Endothelial cell of umbilical vein (primary cell): ENCODE measurements around the gene OR51B2. TPM values are rescaled to one million over a fixed set of nuclear protein-coding genes. Genes with fewer than 3 reads are reported as not detected.

Source experiments
- BruUV-seq: library from RNA; stranded (reverse); fragments of 400-500 nt; replicated peaks from 2 replicates; lab custom pipeline; 2021; lab: Mats Ljungman, UMichigan
- CTCF ChIA-PET: fragments of 300-600, 350-600 bp; sonication (Branson Sonifier 250); formaldehyde crosslinking; loops from one replicate; lab custom pipeline; 2021; ENCODE audit warnings: antibody characterized with exemption, inconsistent platforms; lab: Charles Lee
- POLR2A ChIA-PET: fragments of 300-600, 350-600 bp; sonication (Branson Sonifier 250); formaldehyde crosslinking; loops from one replicate; lab custom pipeline; 2021; ENCODE audit warnings: antibody characterized with exemption, inconsistent platforms; lab: Charles Lee
- DNase-seq: peaks from one replicate; pipeline ENCODE4 v3.0.0-alpha.2; 2011; ENCODE audit warnings: low read depth, low spot score
- FAIRE-seq: peaks from 2 replicates; lab custom pipeline; 2011; peaks lifted over from hg19 to GRCh38; lab: Jason Lieb, UNC
- H2AFZ ChIP-seq: 2 replicates; pipeline ENCODE4 v1.6.0; 2012; ENCODE audit warnings: low read depth, low read length, control low read depth, inconsistent platforms
- H3K27ac ChIP-seq: 2 replicates; pipeline ENCODE4 v1.5.1; 2011; ENCODE audit warnings: low read depth, mild to moderate bottlenecking, control low read depth, low read length, moderate library complexity; ENCODE audit not compliant: insufficient read depth
- H3K27me3 ChIP-seq, 2 experiments: 2 replicates each; pipeline versions ENCODE4 v1.6.0 to v1.6.1; 2011; ENCODE audit warnings: low read length in 2 of 2, mixed read lengths in 1 of 2; ENCODE audit not compliant: control insufficient read depth in 2 of 2, insufficient read depth in 2 of 2
- H3K36me3 ChIP-seq, 2 experiments: 2 replicates in 1 of 2; 3 replicates in 1 of 2; pipeline ENCODE4 v1.5.1; 2011; ENCODE audit warnings: low read length in 2 of 2, mild to moderate bottlenecking in 1 of 2, moderate library complexity in 1 of 2; ENCODE audit not compliant: control insufficient read depth in 2 of 2, insufficient read depth in 2 of 2; ENCODE audit errors: extremely low read depth in 1 of 2
- H3K4me1 ChIP-seq: 3 replicates; pipeline ENCODE4 v1.5.1; 2011; ENCODE audit warnings: mild to moderate bottlenecking, low read length; ENCODE audit not compliant: control insufficient read depth, insufficient read depth; ENCODE audit errors: extremely low read depth
- H3K4me2 ChIP-seq: 2 replicates; pipeline ENCODE4 v1.6.1; 2011; ENCODE audit warnings: low read length, control low read depth, mixed read lengths; ENCODE audit not compliant: insufficient read depth
- H3K4me3 ChIP-seq, 3 experiments: fragments of 200-600 bp in 1 of 3; sonication (generic), shearing (Covaris generic) in 1 of 3; replicated peaks in 1 of 3; 2 replicates each; pipeline ENCODE4 v1.5.1; 2011 to 2016; ENCODE audit warnings: control low read depth in 3 of 3, low read length in 3 of 3, mild to moderate bottlenecking in 2 of 3, inconsistent platforms in 1 of 3, low read depth in 1 of 3, moderate library complexity in 1 of 3; ENCODE audit not compliant: insufficient read depth in 1 of 3
- H3K79me2 ChIP-seq: 2 replicates; pipeline ENCODE4 v1.6.0; 2012; ENCODE audit warnings: low read length, inconsistent platforms; ENCODE audit not compliant: control insufficient read depth, insufficient read depth
- H3K9ac ChIP-seq: replicated peaks from 2 replicates; pipeline ENCODE3; 2011; ENCODE audit warnings: low read length, control low read depth; ENCODE audit not compliant: insufficient read depth; ENCODE audit errors: extremely low read depth
- H3K9me1 ChIP-seq: replicated peaks from 3 replicates; pipeline ENCODE4 v1.6.0; 2011; ENCODE audit warnings: mild to moderate bottlenecking, low read length; ENCODE audit not compliant: control insufficient read depth, insufficient read depth; ENCODE audit errors: extremely low read depth
- H3K9me3 ChIP-seq: replicated peaks from 2 replicates; pipeline ENCODE4 v1.5.1; 2012; ENCODE audit warnings: low read length, inconsistent platforms; ENCODE audit not compliant: control insufficient read depth, insufficient read depth
- H4K20me1 ChIP-seq: replicated peaks from 2 replicates; pipeline ENCODE3; 2011; ENCODE audit warnings: mild to moderate bottlenecking, low read length; ENCODE audit not compliant: control insufficient read depth, insufficient read depth; ENCODE audit errors: extremely low read depth
- EZH2 ChIP-seq: IDR thresholded peaks from 2 replicates; pipeline ENCODE4 v1.6.1; 2012; ENCODE audit warnings: borderline replicate concordance, low read depth, mild to moderate bottlenecking, moderate library complexity, low read length, inconsistent platforms; ENCODE audit not compliant: severe bottlenecking
- FOS ChIP-seq: IDR thresholded peaks from 2 replicates; pipeline ENCODE4 v1.6.1; 2011; ENCODE audit warnings: mild to moderate bottlenecking, low read length, moderate library complexity, borderline replicate concordance; ENCODE audit not compliant: insufficient read depth
- GATA2 ChIP-seq: IDR thresholded peaks from 2 replicates; pipeline ENCODE4 v1.7.0; 2011; ENCODE audit warnings: low read depth, mild to moderate bottlenecking, moderate library complexity, mixed read lengths, low read length; ENCODE audit not compliant: insufficient read length, insufficient read depth
- JUN ChIP-seq: IDR thresholded peaks from 2 replicates; pipeline ENCODE4 v1.6.1; 2011; ENCODE audit warnings: borderline replicate concordance, low read depth; ENCODE audit not compliant: insufficient read length, insufficient read depth
- MYC ChIP-seq: IDR thresholded peaks from one replicate; pipeline ENCODE4 v1.6.1; 2011; ENCODE audit warnings: mild to moderate bottlenecking, low read depth, low read length
- POLR2A ChIP-seq: IDR thresholded peaks from 2 replicates; pipeline ENCODE4 v1.6.1; 2012; ENCODE audit warnings: low read depth, mild to moderate bottlenecking, control low read depth, low read length
- POLR2AphosphoS5 ChIP-seq: IDR thresholded peaks from 2 replicates; pipeline ENCODE4 v1.6.1; 2012; ENCODE audit warnings: low read depth, mild to moderate bottlenecking, control low read depth, low read length, moderate library complexity; ENCODE audit not compliant: insufficient read depth
- dilution Hi-C: fragments of 300-500 bp; cut with MboI; formaldehyde crosslinking; loops from one replicate; pipeline ENCODE4 v1.15.0; 2019; ENCODE audit warnings: low sequenced_read_pairs; ENCODE audit not compliant: extremely low pct_ligation_motif_present
- intact Hi-C: fragments of 100-400 bp; cut with micrococcal nuclease; formaldehyde crosslinking; loops from one replicate; pipeline ENCODE4 v1.10.0; 2022
- polyA plus RNA-seq, 4 experiments: library from polyadenylated mRNA; depleted of rRNA in 3 of 4; stranded (reverse) in 3 of 4; unstranded in 1 of 4; fragments of >200 nt; gene quantifications; 2 replicates each; pipeline versions ENCODE4 v1.2.1 to v1.2.3, GENCODE V29; 2011 to 2012; ENCODE audit warnings: missing spikeins in 1 of 4
- total RNA-seq: library from RNA; stranded (reverse); gene quantifications from 2 replicates; pipeline ENCODE4 v1.2.3, GENCODE V29; 2021
- TF ChIP-seq, protein P1 (sequence below): IDR thresholded peaks from 2 replicates; pipeline ENCODE4 v1.6.1; 2011; ENCODE audit not compliant: insufficient read depth, insufficient read length
- TF ChIP-seq, protein P2 (sequence below), 2 donors: IDR thresholded peaks; 1 replicate in 1 of 2; 2 replicates in 1 of 2; pipeline ENCODE4 v1.5.1; 2011; ENCODE audit warnings: low read length in 2 of 2, mild to moderate bottlenecking in 2 of 2, moderate library complexity in 2 of 2, control low read depth in 1 of 2, inconsistent platforms in 1 of 2, low read depth in 1 of 2; ENCODE audit not compliant: insufficient read depth in 1 of 2; ENCODE audit errors: extremely low read depth in 1 of 2

Gene OR51B2
- total and polyA plus RNA-seq, 2 donors (not counting 3 experiments of a cell fraction or from before 2014, with no cell fraction given), result not detected

DNA sequence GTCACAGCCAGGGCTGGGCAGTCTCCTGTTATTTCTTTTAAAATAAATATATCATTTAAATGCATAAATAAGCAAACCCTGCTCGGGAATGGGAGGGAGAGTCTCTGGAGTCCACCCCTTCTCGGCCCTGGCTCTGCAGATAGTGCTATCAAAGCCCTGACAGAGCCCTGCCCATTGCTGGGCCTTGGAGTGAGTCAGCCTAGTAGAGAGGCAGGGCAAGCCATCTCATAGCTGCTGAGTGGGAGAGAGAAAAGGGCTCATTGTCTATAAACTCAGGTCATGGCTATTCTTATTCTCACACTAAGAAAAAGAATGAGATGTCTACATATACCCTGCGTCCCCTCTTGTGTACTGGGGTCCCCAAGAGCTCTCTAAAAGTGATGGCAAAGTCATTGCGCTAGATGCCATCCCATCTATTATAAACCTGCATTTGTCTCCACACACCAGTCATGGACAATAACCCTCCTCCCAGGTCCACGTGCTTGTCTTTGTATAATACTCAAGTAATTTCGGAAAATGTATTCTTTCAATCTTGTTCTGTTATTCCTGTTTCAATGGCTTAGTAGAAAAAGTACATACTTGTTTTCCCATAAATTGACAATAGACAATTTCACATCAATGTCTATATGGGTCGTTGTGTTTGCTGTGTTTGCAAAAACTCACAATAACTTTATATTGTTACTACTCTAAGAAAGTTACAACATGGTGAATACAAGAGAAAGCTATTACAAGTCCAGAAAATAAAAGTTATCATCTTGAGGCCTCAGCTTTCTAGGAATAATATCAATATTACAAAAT is 35.8 kb downstream of the OR51B2 start:
- dilution Hi-C loops (no loop called here), intact Hi-C loops (no loop called here)
- H4K20me1 ChIP-seq, result no peaks in the 10 kb centered on the region
- no peaks in the 10 kb centered on the region for H3K27me3 ChIP-seq
- H3K9ac ChIP-seq, result no peak overlapping the region
- no TSS peak for BruUV-seq
- no peak overlapping the region for H3K4me2 ChIP-seq
- no peak overlapping the region for H2AFZ ChIP-seq
- no peak for TF ChIP-seq MYC
- no peak for TF ChIP-seq POLR2A
- TF ChIP-seq, protein P1, sequence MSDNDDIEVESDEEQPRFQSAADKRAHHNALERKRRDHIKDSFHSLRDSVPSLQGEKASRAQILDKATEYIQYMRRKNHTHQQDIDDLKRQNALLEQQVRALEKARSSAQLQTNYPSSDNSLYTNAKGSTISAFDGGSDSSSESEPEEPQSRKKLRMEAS, result no peak
- TF ChIP-seq POLR2AphosphoS5, result no peak
- TF ChIP-seq, protein P2, sequence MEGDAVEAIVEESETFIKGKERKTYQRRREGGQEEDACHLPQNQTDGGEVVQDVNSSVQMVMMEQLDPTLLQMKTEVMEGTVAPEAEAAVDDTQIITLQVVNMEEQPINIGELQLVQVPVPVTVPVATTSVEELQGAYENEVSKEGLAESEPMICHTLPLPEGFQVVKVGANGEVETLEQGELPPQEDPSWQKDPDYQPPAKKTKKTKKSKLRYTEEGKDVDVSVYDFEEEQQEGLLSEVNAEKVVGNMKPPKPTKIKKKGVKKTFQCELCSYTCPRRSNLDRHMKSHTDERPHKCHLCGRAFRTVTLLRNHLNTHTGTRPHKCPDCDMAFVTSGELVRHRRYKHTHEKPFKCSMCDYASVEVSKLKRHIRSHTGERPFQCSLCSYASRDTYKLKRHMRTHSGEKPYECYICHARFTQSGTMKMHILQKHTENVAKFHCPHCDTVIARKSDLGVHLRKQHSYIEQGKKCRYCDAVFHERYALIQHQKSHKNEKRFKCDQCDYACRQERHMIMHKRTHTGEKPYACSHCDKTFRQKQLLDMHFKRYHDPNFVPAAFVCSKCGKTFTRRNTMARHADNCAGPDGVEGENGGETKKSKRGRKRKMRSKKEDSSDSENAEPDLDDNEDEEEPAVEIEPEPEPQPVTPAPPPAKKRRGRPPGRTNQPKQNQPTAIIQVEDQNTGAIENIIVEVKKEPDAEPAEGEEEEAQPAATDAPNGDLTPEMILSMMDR (IDR thresholded peaks at IDR 0.05; ENCODE audit: extremely low read depth in 1 of 2, insufficient read depth in 1 of 2, low read depth in 1 of 2, low read length in 2 of 2), result no peak
- TF ChIP-seq JUN, result no peak
- TF ChIP-seq FOS, result no peak
- TF ChIP-seq EZH2, result no peak
- no peak for TF ChIP-seq GATA2
- no peak for DNase-seq
- no peaks in the 10 kb centered on the region for H3K79me2 ChIP-seq
- no peaks in the 10 kb centered on the region for H3K9me3 ChIP-seq
- H3K27ac ChIP-seq, result no peak overlapping the region
- FAIRE-seq, result no peak
- H3K36me3 ChIP-seq, result no peaks in the 10 kb centered on the region
- H3K9me1 ChIP-seq, result no peaks in the 10 kb centered on the region
- no peaks in the 10 kb centered on the region for H3K4me1 ChIP-seq
- no peak overlapping the region for H3K4me3 ChIP-seq
- CTCF ChIA-PET, result no interaction called here
- POLR2A ChIA-PET, result no interaction called here
